Tibial nerve (tissue), 4 donors: Measurements from ENCODE around the gene KCNIP3.

Experiments used
- EP300 ChIP-seq, 2 donors: sonication (generic); formaldehyde crosslinking; IDR thresholded peaks; one replicate each; pipeline ENCODE4 v1.6.1; 2017; ENCODE audit warnings: antibody characterized with exemption in 2 of 2, mild to moderate bottlenecking in 1 of 2
- POLR2A ChIP-seq, 2 donors: fragments of 450-650 bp; IDR thresholded peaks; one replicate each; pipeline ENCODE4 v1.6.1; 2017; ENCODE audit warnings: antibody characterized with exemption in 2 of 2, mild to moderate bottlenecking in 2 of 2, moderate library complexity in 2 of 2
- TF ChIP-seq, protein P1 (sequence below), 5 experiments: fragments of 200-600 bp in 3 of 5; fragments of 450-650 bp in 2 of 5; sonication (generic) in 3 of 5; IDR thresholded peaks; one replicate each; pipeline ENCODE4 v1.5.1; 2016 to 2019; ENCODE audit warnings: antibody characterized with exemption in 5 of 5, mild to moderate bottlenecking in 3 of 5, moderate library complexity in 2 of 5

DNA sequence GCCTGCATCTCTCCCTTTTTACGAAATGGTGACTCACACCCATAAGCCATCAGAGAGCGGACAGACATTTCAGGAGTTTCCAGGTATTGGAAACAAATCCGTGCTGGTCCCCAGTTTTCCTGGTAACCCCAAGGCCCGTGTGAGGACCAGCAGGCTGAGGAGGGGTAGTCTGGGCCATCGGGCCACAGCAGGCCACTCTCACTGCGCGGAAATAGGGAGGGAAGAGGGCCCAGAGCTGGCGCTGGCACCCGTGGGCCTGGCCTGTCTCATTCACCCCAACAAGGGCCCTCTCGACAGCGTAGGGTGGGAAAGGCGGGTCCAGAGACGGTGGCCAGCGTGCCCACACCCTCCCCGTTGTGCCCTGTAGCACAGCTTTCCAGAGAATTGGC lies 91.7 kb downstream of the KCNIP3 start:
- TF ChIP-seq, protein P1, sequence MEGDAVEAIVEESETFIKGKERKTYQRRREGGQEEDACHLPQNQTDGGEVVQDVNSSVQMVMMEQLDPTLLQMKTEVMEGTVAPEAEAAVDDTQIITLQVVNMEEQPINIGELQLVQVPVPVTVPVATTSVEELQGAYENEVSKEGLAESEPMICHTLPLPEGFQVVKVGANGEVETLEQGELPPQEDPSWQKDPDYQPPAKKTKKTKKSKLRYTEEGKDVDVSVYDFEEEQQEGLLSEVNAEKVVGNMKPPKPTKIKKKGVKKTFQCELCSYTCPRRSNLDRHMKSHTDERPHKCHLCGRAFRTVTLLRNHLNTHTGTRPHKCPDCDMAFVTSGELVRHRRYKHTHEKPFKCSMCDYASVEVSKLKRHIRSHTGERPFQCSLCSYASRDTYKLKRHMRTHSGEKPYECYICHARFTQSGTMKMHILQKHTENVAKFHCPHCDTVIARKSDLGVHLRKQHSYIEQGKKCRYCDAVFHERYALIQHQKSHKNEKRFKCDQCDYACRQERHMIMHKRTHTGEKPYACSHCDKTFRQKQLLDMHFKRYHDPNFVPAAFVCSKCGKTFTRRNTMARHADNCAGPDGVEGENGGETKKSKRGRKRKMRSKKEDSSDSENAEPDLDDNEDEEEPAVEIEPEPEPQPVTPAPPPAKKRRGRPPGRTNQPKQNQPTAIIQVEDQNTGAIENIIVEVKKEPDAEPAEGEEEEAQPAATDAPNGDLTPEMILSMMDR (IDR thresholded peaks at IDR 0.05), result no peak
- TF ChIP-seq POLR2A (IDR thresholded peaks at IDR 0.05) (no peak), EP300 (IDR thresholded peaks at IDR 0.05) (no peak)
